Upper lobe of left lung (tissue), 6 donors: ENCODE results near the gene OGDH. TPM values are rescaled to one million over a fixed set of nuclear protein-coding genes. Genes with fewer than 3 reads are reported as not detected.

Source experiments
- ATAC-seq, 2 donors: fragments of 200-7000 bp; cut with Tn5 transposase; one replicate each; pipeline ENCODE4 v1.9.1; 2022; ENCODE audit warnings: mild to moderate bottlenecking in 2 of 2, moderate library complexity in 2 of 2; ENCODE audit not compliant: low FRiP score in 2 of 2
- DNase-seq, 2 donors: peaks; one replicate each; pipeline ENCODE4 v3.0.0-alpha.2; 2019 to 2020
- H3K27ac ChIP-seq, 4 donors: fragments of 200-600 bp; sonication (generic); one replicate each; pipeline ENCODE4 v1.5.1; 2016 to 2019
- H3K27me3 ChIP-seq, 4 donors: fragments of 200-600 bp; sonication (generic); one replicate each; pipeline ENCODE4 v1.5.1; 2017 to 2019
- H3K36me3 ChIP-seq, 4 donors: fragments of 200-600 bp; sonication (generic); one replicate each; pipeline ENCODE4 v1.5.1; 2016 to 2019
- H3K4me1 ChIP-seq, 4 donors: fragments of 200-600 bp; sonication (generic); one replicate each; pipeline ENCODE4 v1.5.1; 2018 to 2019
- H3K4me3 ChIP-seq, 4 donors: fragments of 200-600 bp; sonication (generic); one replicate each; pipeline ENCODE4 v1.5.1; 2017 to 2019; ENCODE audit warnings: mild to moderate bottlenecking in 2 of 4, moderate library complexity in 1 of 4
- H3K9me3 ChIP-seq, 4 donors: fragments of 200-600 bp; sonication (generic); one replicate each; pipeline ENCODE4 v1.5.1; 2018 to 2019
- EP300 ChIP-seq, 4 donors: sonication (generic); formaldehyde crosslinking; IDR thresholded peaks; one replicate each; pipeline ENCODE4 v1.5.1; 2017; ENCODE audit warnings: antibody characterized with exemption in 4 of 4, control low read depth in 2 of 4
- POLR2A ChIP-seq, 4 donors: fragments of 450-650 bp; IDR thresholded peaks; one replicate each; pipeline ENCODE4 v1.5.1; 2016 to 2017; ENCODE audit warnings: antibody characterized with exemption in 4 of 4, mild to moderate bottlenecking in 2 of 4
- POLR2AphosphoS5 ChIP-seq, 2 donors: sonication (generic); formaldehyde crosslinking; IDR thresholded peaks; one replicate each; pipeline ENCODE4 v1.5.1; 2017; ENCODE audit warnings: antibody characterized with exemption in 2 of 2
- WGBS, 2 donors: methylation state at CpG; one replicate each; pipeline ENCODE4 v1.1.5; 2017 to 2018; 5-methylcytosine and 5-hydroxymethylcytosine counted together
- total RNA-seq, 6 donors: library from RNA; depleted of rRNA in 4 of 6; stranded (reverse); fragments of >200 nt in 4 of 6; gene quantifications; one replicate each; pipeline versions ENCODE4 v1.1.0 to v1.2.1, GENCODE V29; 2016 to 2021
- TF ChIP-seq, protein P1 (sequence below), 6 experiments: fragments of 450-650 bp in 4 of 6; fragments of 200-600 bp in 2 of 6; sonication (generic) in 2 of 6; IDR thresholded peaks; one replicate each; pipeline ENCODE4 v1.5.1; 2016 to 2019; ENCODE audit warnings: antibody characterized with exemption in 6 of 6
- donor health status: DM: no; HTN: no; CAD: no; lungs with moderate emphysema.
- donor health status: DM: no; HTN: yes; CAD: no; lungs with severe emphysema.

The OGDH gene
- total RNA-seq, 6 donors from 2014 or later, result 76.1 to 160 (median 134) TPM

- TF ChIP-seq, protein P1, sequence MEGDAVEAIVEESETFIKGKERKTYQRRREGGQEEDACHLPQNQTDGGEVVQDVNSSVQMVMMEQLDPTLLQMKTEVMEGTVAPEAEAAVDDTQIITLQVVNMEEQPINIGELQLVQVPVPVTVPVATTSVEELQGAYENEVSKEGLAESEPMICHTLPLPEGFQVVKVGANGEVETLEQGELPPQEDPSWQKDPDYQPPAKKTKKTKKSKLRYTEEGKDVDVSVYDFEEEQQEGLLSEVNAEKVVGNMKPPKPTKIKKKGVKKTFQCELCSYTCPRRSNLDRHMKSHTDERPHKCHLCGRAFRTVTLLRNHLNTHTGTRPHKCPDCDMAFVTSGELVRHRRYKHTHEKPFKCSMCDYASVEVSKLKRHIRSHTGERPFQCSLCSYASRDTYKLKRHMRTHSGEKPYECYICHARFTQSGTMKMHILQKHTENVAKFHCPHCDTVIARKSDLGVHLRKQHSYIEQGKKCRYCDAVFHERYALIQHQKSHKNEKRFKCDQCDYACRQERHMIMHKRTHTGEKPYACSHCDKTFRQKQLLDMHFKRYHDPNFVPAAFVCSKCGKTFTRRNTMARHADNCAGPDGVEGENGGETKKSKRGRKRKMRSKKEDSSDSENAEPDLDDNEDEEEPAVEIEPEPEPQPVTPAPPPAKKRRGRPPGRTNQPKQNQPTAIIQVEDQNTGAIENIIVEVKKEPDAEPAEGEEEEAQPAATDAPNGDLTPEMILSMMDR (IDR thresholded peaks at IDR 0.05), result no peak
- no peak for TF ChIP-seq EP300 (IDR thresholded peaks at IDR 0.05)
- no peak for TF ChIP-seq POLR2AphosphoS5 (IDR thresholded peaks at IDR 0.05)
- TF ChIP-seq POLR2A (IDR thresholded peaks at IDR 0.05), result no peak
- DNase-seq (no peak), ATAC-seq (no peak)
- no peak overlapping the region for H3K4me3 ChIP-seq
- H3K36me3 ChIP-seq, result peaks cover 18 to 73% (median 44%) of the 10 kb centered on the region in 4 donors
- no peaks in the 10 kb centered on the region for H3K9me3 ChIP-seq
- H3K27me3 ChIP-seq, result no peaks in the 10 kb centered on the region
- WGBS, 2 donors, result 93 to 99% methylated on average over 3 to 7 of the region's 7 CpGs
- H3K4me1 ChIP-seq, result peaks cover 9 to 18% (median 15%) of the 10 kb centered on the region in 4 donors
- H3K27ac ChIP-seq, result no peak overlapping the region
Observed at GRCh38 chr7:44674381-44674780, 68.0 kb downstream of the OGDH start.

DNA sequence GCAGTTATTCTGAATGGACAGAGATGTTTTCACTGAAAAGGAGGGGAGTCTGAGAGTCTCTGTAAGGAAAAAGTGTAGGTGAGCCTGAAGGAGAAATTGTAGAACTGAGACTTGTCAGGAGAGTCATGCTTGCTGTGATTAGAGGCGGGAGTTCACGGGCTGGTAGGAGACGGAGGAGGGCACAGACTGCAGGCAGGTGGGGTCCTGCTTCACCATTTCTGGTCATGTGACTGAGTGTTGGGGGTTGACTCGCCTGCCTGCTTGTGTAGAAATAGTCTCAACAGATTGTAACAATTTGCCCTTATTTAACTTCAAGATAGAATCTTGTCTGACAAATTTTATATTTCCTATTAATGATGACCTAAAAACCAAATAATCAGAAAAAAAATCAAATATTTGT, 70.3 kb downstream of the OGDH start:
- TF ChIP-seq POLR2AphosphoS5 (IDR thresholded peaks at IDR 0.05), result no peak
- TF ChIP-seq EP300 (IDR thresholded peaks at IDR 0.05), result no peak
- TF ChIP-seq, protein P1 (IDR thresholded peaks at IDR 0.05), result no peak
- TF ChIP-seq POLR2A (IDR thresholded peaks at IDR 0.05), result no peak
- H3K27ac ChIP-seq, result no peak overlapping the region
- H3K36me3 ChIP-seq, result peaks cover 21 to 81% (median 52%) of the 10 kb centered on the region in 4 donors
- no peaks in the 10 kb centered on the region for H3K9me3 ChIP-seq
- no peak overlapping the region for H3K4me3 ChIP-seq
- H3K27me3 ChIP-seq, result no peaks in the 10 kb centered on the region
- DNase-seq, result no peak
- ATAC-seq, result no peak
- 92 to 95% methylated on average over 4 of the region's 4 CpGs for WGBS, 2 donors
- peaks cover 9 to 18% (median 15%) of the 10 kb centered on the region in 4 donors for H3K4me1 ChIP-seq

GRCh38 chr7:44678101-44678470, 71.7 kb downstream of the OGDH start:
- TF ChIP-seq, protein P1 (IDR thresholded peaks at IDR 0.05), result no peak
- no peak for TF ChIP-seq EP300 (IDR thresholded peaks at IDR 0.05)
- DNase-seq (no peak), ATAC-seq (peak; percentile 31 to 57)
- 72 to 92% methylated on average over 4 of the region's 4 CpGs for WGBS, 2 donors
- Histone ChIP-seq H3K4me3 (no peak overlapping the region), H3K27me3 (no peaks in the 10 kb centered on the region), H3K9me3 (no peaks in the 10 kb centered on the region), H3K27ac (peak overlapping the region; percentile 35 to 55 (median 52)), H3K36me3 (peaks cover 24 to 88% (median 60%) of the 10 kb centered on the region in 4 donors), H3K4me1 (peaks cover 9 to 18% (median 15%) of the 10 kb centered on the region in 4 donors)

- peaks cover 24 to 88% (median 58%) of the 10 kb centered on the region in 4 donors for H3K36me3 ChIP-seq
- peak; percentile 73 to 89 for ATAC-seq
- H3K4me3 ChIP-seq, result no peak overlapping the region
- DNase-seq, result peak in 1 of 2 donors; percentile 51
- H3K27ac ChIP-seq, result peak overlapping the region; percentile 35 to 55 (median 52)
- H3K9me3 ChIP-seq, result no peaks in the 10 kb centered on the region
- no peaks in the 10 kb centered on the region for H3K27me3 ChIP-seq
- 58 to 63% methylated on average over 5 of the region's 5 CpGs for WGBS, 2 donors
- no peak for TF ChIP-seq POLR2AphosphoS5 (IDR thresholded peaks at IDR 0.05)
- TF ChIP-seq EP300 (IDR thresholded peaks at IDR 0.05), result peak in 1 of 4 donors; percentile 47
- no peak for TF ChIP-seq POLR2A (IDR thresholded peaks at IDR 0.05)
- TF ChIP-seq, protein P1 (IDR thresholded peaks at IDR 0.05), result no peak
- peaks cover 9 to 18% (median 15%) of the 10 kb centered on the region in 4 donors for H3K4me1 ChIP-seq
Observed at GRCh38 chr7:44678471-44679179, 72.2 kb downstream of the OGDH start.

- 96 to 97% methylated on average over 9 of the region's 9 CpGs for WGBS, 2 donors
- ATAC-seq, result no peak
- no peak overlapping the region for H3K4me3 ChIP-seq
- peaks cover 6 to 72% (median 38%) of the 10 kb centered on the region in 4 donors for H3K36me3 ChIP-seq
- no peaks in the 10 kb centered on the region for H3K27me3 ChIP-seq
- H3K4me1 ChIP-seq, result peaks cover 9 to 18% (median 15%) of the 10 kb centered on the region in 4 donors
- no peak for DNase-seq
- no peak overlapping the region for H3K27ac ChIP-seq
- H3K9me3 ChIP-seq, result no peaks in the 10 kb centered on the region
- TF ChIP-seq EP300 (IDR thresholded peaks at IDR 0.05), result no peak
- TF ChIP-seq, protein P1 (IDR thresholded peaks at IDR 0.05), result no peak
- no peak for TF ChIP-seq POLR2A (IDR thresholded peaks at IDR 0.05)
- no peak for TF ChIP-seq POLR2AphosphoS5 (IDR thresholded peaks at IDR 0.05)
Observed at GRCh38 chr7:44681645-44682044, 75.2 kb downstream of the OGDH start.
